PFSK-1 (cell line): ENCODE results near the gene INCA1.

Experiments used
- FOXP2 ChIP-seq: optimal IDR thresholded peaks from 2 replicates; pipeline ENCODE3; 2011; ENCODE audit warnings: borderline replicate concordance, control low read depth, inconsistent platforms; ENCODE audit not compliant: insufficient read depth; ENCODE audit errors: extremely low read length, extremely low read depth
- POLR2AphosphoS5 ChIP-seq: IDR thresholded peaks from 2 replicates; pipeline ENCODE4 v1.6.1; 2012; ENCODE audit warnings: low read depth, mild to moderate bottlenecking, control low read depth, low read length, moderate library complexity
- REST ChIP-seq, 2 experiments: IDR thresholded peaks; 2 replicates each; pipeline versions ENCODE4 v1.6.1 to v1.8.0; 2011 to 2012; ENCODE audit warnings: low read depth in 2 of 2, low read length in 2 of 2, control low read depth in 1 of 2, inconsistent platforms in 1 of 2, mild to moderate bottlenecking in 1 of 2, moderate library complexity in 1 of 2; ENCODE audit not compliant: insufficient read depth in 1 of 2
- SIN3A ChIP-seq: IDR thresholded peaks from 2 replicates; pipeline ENCODE4 v1.6.1; 2012; ENCODE audit warnings: mild to moderate bottlenecking, low read length, moderate library complexity, borderline replicate concordance; ENCODE audit not compliant: insufficient read depth
- TAF1 ChIP-seq: IDR thresholded peaks from 2 replicates; pipeline ENCODE4 v1.6.1; 2012; ENCODE audit warnings: low read length, control low read depth, borderline replicate concordance; ENCODE audit not compliant: insufficient read depth

INCA1 gene

GRCh38 chr17:5032865-5033264 is 35.5 kb upstream of the INCA1 start:
- TF ChIP-seq TAF1 (no peak), SIN3A (no peak), FOXP2 (no peak), POLR2AphosphoS5 (no peak), REST (IDR thresholded peaks at IDR 0.05; ENCODE audit: insufficient read depth in 1 of 2, low read depth in 2 of 2, low read length in 2 of 2) (no peak)

GRCh38 chr17:5031365-5032082 is 34.2 kb upstream of the INCA1 start:
- 0 out of 2 replicates have a peak, but pooled peaks have one; percentile 21 for TF ChIP-seq POLR2AphosphoS5
- no peak for TF ChIP-seq TAF1

GRCh38 chr17:5027916-5028315 is 30.6 kb upstream of the INCA1 start:
- no peak for TF ChIP-seq SIN3A
- no peak for TF ChIP-seq POLR2AphosphoS5
- TF ChIP-seq REST (IDR thresholded peaks at IDR 0.05; ENCODE audit: insufficient read depth in 1 of 2, low read depth in 2 of 2, low read length in 2 of 2), result no peak
- no peak for TF ChIP-seq TAF1
- no peak for TF ChIP-seq FOXP2

GRCh38 chr17:5027299-5027698 is 30.0 kb upstream of the INCA1 start:
- TF ChIP-seq POLR2AphosphoS5 (no peak), FOXP2 (no peak), REST (IDR thresholded peaks at IDR 0.05; ENCODE audit: insufficient read depth in 1 of 2, low read depth in 2 of 2, low read length in 2 of 2) (no peak), SIN3A (no peak), TAF1 (no peak)

GRCh38 chr17:5024604-5025003 is 27.3 kb upstream of the INCA1 start:
- TF ChIP-seq SIN3A, result no peak
- no peak for TF ChIP-seq REST (IDR thresholded peaks at IDR 0.05; ENCODE audit: insufficient read depth in 1 of 2, low read depth in 2 of 2, low read length in 2 of 2)
- TF ChIP-seq FOXP2, result no peak
- TF ChIP-seq POLR2AphosphoS5, result no peak
- no peak for TF ChIP-seq TAF1
